GM18511 (cell line): ENCODE data around the gene TBC1D5.

Experiments used
- ATAC-seq: cut with Tn5 transposase; IDR thresholded peaks from one replicate; pipeline ENCODE4 v1.9.1; 2021; ENCODE audit warnings: mild to moderate bottlenecking, moderate library complexity; ENCODE audit not compliant: unreplicated experiment

TBC1D5 gene

DNA sequence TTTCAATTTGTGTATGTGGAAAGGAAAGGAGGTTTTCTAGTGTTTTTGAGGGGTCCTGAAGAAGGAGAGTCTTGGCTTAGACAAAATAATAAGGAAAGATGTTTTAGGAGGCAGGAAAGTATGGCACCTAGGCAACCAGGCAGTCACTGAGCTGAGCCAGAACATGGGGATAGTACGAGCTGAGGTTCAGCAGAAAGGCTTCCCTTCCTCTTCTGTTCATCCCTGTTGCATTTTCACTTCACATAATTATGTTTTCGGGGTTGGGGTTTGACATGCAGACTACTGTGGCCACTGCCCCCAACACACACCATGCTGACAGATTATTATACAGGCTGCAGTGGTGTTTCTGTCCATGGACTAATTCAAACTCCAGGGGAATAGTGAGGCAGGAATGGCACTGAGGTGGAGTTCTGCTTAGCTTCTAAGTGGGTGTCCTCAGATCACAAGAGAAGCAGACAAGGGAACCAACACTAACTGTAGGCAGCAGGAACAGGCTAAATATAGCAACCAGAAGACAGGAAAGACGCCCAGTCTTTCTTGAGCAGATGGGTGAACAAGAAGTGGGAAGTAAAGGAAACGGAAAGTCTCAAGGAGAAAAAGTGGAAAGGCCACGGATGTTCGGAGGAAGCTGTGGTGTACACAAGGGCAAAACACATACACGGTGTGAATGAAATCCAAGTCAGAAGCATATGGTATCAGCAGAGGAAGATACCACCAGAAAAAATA lies 551.9 kb downstream of the TBC1D5 start:
- no peak for ATAC-seq

DNA sequence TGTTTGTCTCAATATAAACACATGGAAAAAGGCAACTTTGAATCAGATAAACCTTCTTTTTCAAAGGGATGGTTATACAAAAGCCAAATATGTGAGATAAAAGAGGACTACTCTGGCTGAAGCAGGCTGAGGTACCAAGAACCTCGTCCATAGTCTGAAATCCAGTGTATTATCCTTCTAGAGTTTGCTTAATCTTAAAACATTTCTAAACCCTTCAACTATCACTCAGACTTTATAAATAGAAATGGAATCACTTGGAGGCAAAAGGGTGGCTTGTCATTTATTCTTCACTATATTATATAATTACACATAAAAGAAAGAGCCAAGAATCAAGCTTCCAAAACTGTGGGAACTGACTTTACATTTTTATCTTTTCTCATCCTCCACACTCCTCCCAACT lies 554.1 kb downstream of the TBC1D5 start:
- no peak for ATAC-seq

DNA sequence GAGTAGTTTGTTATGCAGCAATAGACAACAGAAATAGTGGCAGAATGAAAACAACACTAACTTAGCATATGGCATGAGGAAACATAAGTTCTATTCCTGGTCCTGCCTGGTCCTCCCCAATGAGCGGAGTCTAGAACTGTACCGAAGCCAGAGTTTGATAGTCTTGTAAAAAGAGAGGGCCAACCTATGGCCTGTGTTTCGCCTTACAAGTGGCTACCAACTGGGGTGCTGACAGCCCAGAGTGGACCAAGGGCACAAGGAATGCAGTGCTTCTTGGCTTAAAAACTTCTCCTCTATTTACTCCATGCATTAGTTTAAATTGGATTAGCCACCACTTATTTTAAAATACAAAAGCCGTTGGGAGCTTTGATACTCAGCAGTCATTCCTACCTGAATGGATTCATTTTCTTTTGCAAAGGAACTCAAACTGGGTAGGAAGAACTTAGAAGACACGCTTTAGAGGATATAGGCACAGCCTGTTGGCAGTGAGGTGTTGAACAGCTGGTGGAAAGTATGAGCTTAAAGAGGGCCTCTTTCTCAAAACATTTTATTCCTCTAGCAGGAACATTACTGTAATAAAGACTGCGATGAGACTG lies 554.7 kb downstream of the TBC1D5 start:
- ATAC-seq, result no peak

DNA sequence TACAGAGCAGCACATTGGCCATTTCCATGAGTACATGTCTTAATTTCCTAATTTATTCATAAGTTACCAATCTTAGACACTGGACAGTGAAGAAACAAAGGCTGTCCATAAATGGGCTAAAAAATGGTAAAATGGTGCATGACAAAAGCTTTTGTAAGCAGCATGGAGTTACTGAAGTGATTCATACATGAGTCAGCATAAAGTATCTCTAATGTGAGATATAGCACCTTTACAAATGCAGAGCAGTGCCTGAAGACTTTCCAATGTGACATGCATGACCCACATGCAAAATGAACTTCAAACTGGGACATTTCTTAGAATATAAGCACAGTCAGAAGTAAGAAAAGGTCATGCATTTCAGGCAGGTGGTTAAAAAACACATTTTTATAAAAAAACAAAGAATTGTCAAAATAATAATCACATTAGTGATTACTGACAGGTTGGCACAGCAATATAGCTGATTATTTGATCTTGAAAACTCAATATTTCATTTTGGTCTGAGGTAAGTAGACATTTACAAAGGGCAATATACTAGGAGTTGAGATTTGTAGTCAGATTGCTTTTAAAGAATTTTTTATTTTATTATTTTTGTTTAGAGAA lies 558.4 kb downstream of the TBC1D5 start:
- no peak for ATAC-seq

DNA sequence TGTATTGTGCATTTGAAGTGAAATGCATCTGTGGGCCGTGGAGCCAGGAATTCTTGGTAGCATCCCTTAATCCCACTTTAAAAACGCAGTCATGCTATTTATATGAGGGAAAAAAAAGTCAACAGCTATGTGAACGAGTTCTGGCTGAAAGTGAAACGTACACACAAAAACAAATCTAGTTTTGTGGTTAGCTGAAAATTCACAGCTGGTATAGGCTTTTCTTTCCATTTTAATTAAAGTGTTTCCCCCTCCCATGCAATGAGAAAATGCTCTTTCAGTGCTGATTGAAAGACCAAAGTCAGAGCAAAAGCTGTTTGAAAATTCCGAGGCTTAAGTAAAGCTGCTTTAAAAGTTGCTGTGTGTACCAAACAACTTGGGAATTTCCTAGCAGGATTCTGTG lies 560.3 kb downstream of the TBC1D5 start:
- ATAC-seq, result peak; percentile 80

DNA sequence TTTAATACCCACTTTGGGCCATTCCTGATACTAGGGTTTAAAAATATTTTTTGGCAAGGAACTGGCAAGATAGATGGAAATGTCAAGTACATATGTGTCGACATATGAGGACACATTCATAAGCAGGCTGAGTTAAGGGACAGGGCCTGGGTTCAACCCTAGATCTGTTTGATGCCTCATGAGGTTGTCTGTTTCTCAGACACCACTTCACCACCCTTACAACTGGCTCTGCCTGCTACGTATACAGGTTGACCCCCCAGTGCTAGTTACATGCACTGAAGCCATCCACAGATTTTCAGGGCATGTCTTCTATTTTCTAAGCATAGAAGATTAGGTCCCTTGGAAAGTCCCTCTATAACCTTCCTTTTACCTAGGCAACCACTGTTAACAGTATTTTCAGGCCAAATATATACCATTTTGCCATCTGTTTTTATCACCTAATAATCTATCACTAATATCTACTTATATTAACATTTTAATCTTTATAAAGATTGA lies 561.0 kb downstream of the TBC1D5 start:
- ATAC-seq, result no peak

DNA sequence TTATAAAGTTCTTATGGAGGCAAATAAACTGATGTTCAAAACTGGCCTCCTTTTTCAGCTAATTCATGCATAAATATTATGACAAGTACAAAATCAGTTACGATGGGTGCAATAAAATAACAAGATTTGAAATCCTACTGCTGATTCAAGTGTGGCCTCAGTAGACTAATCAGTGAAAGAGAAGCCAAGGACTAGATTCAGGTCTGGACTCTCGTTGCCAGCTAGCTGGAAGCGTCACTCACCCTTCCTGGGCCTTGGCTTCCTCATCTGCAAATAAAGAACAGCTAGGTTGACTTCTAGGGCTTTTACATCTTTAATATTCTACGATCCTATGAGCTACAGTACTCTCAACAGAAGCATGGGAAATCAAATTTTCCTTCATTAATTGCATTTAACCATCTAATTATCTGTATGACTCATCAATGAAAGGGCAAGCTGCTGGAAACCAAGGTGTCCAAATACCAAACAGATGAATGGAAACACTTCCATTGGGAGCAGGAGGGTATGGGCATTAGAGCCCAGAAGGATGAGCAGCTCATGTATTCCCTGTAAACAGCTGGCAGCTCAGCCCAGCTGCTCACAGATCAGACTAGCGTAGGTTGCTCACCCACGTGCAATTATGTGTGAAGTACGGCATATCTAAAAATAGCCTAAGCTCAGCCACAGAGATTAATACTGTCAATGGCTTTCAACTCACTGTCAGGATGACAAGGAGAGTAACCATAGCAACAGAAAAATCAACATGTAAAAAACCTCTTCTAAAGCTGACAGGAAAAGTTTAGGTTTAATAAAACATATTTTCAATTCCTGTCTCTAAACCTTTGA lies 562.8 kb downstream of the TBC1D5 start:
- peak; percentile 75 for ATAC-seq

DNA sequence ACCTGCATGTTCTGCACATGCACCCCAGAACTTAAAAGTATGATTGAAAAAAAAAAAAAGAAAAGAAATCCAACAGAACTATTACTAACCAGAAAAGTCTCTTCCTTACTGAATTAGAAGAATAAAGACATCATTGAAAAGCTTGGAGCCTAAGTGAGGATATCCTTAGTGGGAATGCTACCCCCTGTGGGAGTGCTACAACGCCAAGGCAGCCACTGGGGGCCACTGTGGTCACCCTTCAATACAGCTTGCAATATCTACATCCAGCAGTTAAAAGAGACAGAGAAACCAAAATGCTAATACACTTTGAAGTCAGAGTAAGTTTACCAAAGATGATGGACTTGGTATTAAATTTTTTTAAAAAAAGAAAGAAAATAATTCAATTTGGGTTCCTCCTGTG lies 565.7 kb downstream of the TBC1D5 start:
- ATAC-seq, result no peak

DNA sequence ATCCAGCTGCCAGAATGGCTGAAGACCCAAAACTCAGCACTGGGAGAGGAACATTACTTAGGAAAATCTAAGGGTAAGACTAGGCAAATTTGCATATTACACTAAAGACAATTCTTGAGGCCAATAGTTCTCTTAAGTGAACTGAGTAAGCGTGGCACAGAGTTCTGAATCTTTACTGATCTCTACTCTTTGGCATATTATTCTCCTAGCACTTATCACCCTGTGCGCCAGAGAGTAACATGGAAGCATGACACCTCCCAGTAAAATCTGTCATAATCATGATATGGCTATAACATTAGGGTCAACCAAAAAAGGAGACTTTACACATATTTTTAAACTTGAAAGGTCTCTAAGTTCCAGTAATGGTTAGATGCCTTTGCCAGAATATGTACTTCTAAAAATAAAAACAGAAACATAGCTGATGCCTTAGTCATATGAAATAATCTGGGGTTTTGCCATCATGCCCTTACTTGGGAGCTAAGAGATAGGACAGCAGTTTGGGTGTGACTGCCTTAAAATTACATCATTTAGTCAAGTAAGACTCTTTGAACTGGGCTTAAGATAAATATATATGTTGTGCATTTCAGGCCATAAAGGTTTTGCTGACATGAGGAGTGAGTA lies 567.1 kb downstream of the TBC1D5 start:
- no peak for ATAC-seq

DNA sequence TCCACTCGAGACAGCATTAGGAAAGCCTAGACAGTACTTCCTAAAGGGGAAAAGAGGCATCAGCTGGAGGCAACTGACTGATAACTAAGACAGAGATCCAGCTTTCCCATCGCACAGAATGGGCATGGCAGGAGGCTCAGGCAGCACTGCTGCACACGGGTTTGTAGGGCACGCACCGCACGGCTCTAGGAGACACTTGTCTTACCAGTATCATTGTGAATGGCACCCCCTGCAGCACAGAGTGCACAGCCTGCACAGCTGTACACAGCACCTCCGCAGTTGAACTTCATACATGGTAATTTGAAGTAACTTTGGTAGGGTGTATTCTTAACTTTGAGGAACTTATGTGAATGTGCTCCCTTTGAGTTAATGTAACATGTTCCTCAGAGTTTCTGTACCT lies 576.1 kb downstream of the TBC1D5 start:
- ATAC-seq, result no peak

DNA sequence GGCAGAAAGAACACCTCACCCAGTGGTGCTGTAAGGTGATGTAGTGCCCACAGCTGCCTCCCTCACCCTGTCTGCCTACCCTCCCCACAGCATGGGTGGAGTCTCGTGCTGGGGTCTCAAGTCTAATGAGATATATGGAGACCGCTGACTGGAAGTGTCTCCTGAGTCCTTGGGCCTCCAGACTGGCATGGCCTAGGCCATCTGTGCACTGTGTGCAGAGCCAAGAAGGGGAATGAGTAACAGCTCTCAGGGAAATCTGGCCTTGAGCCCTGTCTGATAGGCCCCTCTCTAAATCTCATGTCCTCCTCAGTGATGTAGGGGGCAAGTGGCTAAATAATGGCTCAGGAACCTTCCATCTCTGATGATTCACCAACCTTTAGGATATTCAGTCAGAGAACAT lies 580.3 kb downstream of the TBC1D5 start:
- no peak for ATAC-seq

DNA sequence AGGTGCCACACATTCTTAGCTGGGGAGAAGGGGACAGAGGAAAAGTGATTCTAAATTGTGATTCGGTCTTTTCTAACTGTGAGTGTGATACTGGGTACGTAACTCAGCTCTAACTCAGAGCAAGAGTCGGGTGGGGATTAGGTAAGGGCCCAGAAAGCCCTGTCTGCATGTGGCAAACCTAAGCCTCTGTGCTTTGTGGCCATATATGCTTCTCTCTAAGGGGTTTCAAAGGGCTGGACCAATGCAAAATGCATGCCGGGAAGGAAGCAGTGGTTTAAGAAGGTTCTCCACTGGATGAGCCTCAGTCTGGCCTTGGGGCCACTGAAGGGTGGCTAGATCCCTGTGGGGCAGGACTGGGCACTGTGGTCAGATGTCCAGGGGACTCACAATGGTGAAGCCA lies 581.8 kb downstream of the TBC1D5 start:
- no peak for ATAC-seq

DNA sequence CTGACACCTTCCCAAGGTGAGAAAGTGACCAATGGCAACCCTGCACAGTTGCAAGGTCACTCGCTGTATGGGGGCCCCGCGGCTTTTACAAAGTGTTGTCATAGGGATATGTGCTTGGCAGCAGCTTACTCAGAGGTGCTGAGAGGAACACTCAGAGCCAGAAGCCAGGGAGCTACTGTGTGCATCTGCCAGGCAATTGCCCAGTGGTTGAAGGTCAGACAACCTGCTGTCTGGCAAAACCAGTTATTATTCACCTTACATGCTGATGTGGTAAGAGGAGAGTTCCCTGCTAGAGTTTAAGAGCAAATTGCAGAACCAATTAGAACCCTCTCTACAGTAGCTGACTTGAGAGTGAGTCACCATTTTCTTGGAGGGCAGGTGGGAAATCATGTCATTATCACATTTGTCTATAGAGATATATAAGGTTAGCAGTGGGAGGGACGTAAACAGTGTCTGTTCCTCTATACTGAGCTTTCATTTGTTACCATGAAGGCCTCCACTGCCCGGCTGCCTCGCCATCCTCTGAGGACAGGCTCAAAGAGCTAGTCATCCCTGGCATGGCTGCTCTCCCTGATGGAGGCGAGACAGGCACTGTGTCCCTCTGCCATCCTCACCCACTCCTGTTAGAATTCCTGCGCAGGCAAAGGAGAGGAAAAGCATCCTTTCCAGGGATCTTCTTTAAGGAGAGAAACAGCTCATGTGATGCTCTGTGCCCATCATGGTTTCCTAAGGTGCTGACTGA lies 583.3 kb downstream of the TBC1D5 start:
- ATAC-seq, result no peak

DNA sequence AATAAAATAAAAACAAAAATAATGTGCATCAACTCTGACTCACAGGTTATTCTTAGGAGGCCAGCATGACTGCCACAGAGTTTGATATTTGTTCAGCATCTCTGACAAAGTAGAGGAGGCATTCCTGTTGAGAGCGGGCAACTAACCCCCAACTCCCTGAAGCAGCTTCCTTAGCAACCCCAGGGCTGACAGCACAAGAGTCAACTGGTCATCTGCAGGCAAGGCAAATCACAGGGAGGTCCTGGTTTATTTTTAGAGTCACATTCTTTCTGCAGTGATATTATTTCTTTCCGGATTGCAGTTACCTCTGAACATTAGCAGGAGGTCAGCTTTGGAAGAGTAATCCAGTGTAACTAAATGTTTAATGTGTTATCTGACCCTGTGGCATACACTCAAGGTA lies 584.7 kb downstream of the TBC1D5 start:
- ATAC-seq, result no peak

DNA sequence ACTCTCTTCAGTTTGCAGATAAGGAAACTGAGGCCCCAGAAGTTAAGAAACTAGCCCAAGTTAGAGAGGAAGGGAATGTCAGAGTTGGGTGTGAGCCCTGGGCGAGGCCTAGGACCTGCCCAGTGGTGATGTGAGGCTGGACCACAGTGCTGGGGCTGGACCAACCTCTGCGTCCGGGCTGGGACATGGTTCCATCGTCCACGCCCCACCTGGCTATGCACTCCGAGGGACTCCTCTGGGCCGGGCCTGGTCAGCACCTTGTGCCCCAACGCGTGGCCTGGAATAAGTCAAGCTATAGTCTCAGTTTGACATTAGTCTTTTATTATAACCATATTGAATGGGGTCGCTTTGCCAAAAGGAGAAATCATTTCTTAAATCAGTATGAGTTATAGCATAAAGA lies 585.6 kb downstream of the TBC1D5 start:
- ATAC-seq, result no peak

DNA sequence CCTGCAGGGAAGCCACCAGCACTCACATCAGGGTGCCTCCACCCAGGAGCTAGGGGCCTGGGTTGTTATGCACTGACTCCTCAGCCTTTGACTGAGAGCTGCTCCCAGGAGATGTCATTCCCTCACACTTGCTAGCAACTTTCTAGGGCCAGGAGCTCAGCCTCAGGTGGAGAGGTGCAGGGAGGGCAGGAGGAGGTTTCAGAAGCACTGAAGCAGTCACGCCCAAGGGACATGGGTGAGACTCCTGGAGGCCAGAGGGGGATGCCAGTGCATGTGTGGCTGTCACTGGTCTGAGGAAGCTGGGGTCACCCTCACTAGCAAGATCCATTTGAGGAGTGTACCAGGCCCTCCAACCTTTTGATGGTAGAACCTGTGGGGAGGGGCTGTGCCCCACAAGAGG lies 586.5 kb downstream of the TBC1D5 start:
- no peak for ATAC-seq

DNA sequence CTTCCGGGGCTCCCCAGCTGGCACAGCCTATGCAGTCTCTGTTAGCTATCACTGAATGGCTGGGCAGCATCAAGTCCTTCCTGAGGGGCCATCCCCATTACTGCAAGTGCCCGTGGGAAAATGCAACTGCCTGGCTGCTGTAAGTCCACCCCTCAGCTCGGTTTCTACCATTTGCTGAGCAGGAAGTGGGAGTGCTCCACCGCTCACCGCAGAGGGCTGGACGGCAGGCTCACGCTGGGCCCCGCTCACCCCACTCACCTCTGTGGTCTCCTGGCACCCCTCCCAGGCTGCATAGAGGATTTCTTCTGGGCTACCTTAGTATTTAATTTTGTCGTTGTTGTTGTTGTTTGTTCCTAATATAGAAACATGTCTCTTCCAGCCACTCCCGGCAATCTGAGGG lies 587.5 kb downstream of the TBC1D5 start:
- no peak for ATAC-seq

DNA sequence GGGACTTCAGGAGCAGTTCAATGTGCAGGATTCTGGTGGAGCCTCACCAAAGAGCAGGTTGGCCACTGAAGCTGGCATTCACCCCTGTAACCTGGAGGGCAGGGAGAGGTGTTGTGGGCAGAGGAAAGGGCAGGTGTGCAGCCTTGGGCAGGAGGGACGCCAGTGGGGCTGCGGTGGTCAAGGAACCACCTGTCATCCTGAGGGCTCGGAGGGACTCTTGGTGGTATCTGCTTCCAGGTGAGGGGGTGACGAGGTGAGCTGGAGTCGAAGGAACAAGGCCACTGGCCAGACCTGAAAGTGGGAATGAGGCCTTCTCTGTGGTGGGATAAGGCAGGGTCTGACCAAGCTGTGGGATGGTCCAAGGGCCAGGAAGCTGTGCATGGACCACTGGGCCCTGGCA lies 588.2 kb downstream of the TBC1D5 start:
- ATAC-seq, result no peak

DNA sequence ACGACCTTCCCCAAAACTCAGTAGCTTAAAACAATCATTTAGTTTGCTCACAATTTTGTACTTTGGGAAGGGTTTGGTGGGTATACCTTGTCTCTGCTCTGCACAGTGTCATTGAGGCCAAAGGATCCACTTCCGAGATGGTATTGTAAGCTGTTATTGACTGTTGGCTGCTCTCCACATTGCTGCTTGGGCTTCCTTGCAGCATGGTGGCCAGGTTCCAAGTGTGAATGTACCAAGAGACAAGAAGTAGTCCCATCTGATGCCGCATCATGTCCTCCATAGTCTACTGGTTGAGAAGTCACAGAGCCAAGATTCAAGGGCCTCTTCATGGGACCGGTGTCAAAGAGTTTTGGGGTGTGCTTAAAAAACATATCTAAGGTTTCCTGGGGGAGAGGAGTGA lies 589.2 kb downstream of the TBC1D5 start:
- ATAC-seq, result no peak

DNA sequence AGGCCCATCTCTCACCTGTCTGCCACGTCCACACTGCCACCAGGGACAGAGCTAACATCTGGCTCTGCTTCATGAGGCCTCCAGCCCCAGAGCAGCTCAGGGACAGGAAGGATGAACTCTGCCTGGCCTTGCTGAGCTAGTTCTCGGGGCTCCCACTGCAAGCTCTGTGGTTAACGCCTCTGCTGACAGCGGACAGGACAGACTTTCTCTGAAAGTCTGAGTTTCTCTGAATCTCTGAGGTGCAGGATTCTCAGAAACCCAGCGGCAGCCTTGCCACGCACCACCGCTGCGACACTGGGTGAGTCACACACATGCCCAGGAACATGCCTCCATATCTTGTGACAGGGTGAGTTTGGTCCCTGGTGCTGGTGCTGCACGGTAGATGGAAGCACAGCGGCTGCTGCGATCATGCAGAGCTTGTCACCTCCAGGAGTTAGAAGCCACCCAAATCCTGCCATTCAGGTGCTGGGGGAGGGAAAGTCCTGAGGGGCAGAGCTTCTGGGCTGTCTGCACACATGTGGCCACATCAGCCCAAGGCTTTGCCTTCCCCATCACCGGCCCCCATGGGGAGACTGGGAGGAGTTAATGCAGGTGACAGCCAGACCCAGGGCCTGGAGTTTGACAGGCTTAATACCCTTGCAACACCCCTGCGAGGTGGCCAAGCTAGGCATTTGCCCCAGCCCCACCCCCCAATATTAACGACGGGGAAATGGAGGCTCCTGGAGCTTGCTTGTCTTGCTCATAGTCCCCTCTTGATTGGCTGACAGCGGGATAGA lies 590.6 kb downstream of the TBC1D5 start:
- ATAC-seq, result peak; percentile 96
